GM18870 (cell line): ENCODE results near the gene AKT2.
"Not testable (repeated sequence)": the region's sequence is repeated elsewhere in the genome, so short reads cannot be mapped to it uniquely, and the experiment has no call there.

Experiments used
- ATAC-seq: cut with Tn5 transposase; IDR thresholded peaks from one replicate; pipeline ENCODE4 v1.9.1; 2021; ENCODE audit warnings: moderate library complexity; ENCODE audit not compliant: unreplicated experiment

AKT2 gene

DNA sequence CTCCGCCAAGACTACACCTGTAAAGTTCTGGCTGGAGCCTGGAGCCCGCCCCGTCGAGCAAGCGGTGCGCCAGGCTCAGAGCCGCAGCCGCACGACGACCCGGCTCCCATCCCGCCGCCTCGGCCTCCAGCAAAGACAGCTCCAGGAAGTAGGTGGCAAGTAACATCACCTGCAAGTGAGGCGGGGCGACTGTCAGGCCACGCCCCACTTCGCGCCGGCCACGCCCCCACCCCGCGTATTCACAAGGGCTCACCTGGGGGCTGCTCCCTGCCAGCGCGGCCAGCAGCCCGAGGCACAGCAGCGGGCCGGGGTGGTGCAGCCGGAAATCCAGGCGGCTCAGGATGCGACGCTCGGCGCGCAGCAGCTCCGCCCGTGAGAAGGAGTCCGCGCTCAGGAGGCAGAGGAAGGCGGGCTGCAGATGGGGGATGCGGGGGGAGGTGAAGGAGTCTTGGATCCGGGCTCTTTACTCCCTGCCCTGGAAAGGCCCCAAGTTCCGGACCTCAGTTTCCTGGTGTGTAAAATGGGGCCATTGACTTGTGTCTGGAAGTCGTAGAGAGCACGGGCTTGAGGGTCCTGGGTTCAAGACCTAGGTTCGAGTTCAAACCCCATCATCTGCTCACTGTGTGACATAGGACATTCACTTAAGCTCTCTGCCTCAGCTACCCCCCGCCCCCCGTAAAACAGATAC is 61.9 kb downstream of the AKT2 start:
- ATAC-seq: no peak

DNA sequence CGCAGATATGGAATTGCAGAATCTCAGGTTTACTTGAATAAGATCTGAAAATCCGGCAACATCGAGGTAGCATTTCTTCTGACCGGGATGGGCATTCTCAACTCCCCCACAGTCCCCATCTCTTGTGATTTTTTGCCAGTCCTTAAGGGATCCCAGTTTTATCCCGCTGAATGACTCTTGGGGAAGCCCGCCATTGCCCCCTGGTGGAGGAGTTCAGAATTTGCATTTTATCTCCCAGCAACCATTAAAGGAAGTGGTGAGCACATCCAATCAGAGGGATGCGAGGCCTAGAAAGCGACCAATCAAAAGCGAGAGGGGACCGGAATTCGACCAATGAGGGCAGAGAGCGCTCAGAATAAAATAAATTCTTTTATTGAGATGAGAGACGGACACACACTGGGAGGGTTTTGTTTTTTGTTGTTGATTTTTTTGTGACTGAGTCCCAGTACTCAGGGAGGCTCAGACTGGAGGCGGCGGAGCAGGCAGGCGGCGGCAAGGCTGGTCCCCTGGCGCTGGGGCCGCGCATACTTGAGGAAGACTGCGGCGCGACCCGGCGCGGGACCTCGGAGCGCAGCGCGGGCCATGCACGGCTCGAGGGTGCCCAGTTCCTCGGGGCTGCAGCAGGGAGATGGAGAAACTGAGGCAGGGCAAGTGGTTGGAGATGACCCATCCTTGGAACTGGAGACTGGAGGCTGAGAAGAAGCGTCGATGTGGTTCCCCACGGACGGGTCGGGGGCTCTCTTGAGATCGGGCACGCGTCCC is 63.1 kb downstream of the AKT2 start:
- no peak for ATAC-seq

DNA sequence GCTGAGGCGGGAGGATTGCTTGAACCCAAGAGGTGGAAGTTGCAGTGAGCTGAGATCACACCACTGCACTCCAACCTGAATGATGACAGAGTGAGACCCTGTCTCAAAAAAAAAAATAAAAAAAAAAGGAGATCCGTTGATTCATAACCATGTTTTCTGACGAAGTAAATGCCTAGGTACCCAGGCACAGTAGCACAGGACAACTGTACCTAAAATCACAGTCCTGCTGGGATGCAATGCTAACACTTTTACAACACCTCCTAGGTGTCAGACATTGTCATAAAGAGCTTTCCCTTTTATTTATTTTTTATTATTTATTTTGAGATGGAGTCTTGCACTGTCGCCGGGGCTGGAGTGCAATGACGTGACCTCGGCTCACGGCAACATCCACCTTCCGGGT is 64.5 kb downstream of the AKT2 start:
- no peak for ATAC-seq

DNA sequence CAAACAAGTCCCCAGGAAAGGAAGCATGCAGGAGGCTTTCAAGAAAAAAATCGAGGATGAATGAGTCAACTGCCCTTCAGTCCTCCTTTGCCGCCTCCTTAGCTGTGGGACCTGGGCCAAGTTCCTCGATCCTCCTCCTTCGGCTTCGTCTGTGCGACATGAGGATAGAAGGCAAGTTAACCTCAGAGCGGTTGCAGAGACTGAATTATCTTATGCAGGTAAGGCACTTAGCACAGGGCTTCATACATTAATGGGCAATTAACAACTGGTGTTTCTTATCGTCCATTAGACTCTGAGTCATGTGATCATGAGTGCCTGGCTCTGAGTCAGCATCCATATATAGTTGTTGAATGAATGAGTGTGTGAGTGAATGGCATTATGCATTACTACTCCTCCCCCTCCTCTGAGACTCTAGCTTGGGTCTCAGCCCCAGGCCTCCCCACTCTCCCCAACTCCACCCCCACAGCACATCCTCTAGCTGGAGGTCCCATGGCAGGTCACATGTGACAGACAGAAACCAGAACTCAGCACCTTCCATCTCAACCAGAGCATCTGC is 65.3 kb downstream of the AKT2 start:
- ATAC-seq: no peak

DNA sequence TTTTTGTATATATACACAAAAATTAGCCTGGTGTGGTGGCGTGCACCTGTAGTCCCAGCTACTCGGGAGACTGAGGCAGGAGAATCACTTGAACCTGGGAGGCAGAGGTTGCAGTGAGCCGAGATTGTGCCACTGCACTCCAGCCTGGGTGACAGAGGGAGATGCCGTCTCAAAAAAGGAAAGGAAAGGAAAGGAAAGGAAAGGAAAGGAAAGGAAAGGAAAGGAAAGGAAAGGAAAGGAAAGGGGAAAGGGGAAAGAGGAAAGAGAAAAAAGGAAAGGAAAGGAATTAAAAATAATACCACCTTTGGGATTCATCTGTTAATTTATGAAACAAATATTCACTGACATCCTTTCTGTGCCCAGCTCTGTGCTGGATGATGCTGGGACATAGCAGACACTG is 66.1 kb downstream of the AKT2 start:
- ATAC-seq: not testable (repeated sequence)

DNA sequence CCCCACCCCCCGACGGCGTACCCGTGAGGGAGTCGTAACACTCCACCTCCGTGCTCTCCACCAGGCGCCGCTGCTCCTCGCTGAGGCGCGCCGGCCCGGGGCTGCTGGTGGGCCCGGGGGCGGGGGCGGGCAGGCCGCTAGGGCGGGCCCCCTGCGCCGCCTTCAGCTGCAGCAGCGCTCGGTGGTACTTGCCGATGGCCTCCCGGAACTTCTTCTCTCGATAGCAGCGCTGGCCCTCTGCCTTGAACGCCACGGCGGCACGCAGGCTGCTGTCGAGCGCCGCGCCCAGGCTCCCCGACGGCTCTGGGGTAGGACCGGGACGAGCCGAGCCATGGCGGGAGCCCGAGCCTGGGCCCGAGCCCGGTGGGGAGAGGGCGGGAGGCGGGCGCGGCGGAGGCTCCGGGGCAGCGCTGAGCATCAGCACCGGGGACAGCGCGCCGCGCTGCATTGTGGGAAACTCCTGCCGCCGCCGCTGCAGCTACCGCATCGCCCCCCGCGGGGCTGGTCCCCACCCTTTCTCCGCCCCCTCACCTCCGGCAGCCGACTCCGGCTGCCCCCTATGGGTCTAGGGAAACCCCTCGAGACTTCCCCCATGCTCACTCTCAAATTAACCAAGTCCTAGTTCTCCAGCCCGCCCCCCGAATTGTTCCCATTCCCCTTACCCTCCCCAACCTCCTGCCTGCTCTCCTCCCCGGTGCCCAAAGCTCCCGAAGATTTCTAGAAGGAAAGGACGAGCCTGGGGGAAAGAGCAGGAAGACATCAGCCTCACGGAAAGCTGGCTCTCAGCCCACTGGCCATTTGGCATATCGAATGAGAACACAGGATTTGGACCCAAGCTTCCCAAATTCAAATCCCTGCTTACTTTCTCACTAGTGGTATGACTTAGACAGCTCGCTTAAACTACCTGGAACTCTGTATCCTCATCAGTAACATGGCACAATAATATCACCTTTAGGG is 66.9 kb downstream of the AKT2 start, which contains the start of gene TTC9B:
TTC9B (minus strand) TSS at position 451 of the 957 bp plus-strand sequence; CDS start at position 448, 3 bp downstream.
- no peak for ATAC-seq

DNA sequence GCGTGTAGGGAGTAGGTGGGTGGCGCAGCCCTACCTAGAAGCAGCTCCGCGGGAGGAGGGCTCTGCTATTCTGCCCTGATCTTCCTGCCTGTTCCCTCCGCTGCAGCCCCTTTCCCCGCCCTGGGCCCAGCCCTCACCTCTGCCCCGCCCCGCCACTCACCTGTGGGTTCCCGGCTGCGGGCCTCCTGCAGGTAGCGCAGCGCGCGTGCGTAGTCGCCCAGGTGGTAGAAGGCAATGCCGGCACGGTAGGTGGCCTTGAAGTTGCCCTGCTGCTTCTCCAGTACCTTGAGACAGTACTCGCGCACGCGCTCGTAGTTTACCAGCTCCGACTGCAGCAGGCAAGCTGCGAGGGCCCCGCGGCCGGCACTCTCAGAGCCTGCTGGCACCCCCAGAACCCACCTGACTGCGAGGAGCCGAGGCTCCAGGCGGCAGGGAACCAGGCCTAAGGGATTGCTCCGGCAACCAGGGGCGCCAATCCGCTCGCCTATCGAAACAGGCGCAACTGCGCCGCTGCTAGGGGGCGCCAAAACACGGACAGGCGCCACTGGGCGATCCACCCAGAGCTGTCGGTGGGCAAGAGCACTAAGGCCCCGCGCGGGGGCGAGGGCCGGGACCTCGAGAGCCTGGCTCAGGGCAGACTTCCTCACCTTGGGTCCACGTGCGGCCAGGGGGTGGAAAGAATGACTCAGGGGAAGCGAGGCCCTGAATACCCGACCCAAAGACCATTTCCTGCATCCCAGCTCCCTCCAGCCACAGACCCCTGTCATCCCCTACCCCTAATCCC is 67.9 kb downstream of the AKT2 start:
- no peak for ATAC-seq

DNA sequence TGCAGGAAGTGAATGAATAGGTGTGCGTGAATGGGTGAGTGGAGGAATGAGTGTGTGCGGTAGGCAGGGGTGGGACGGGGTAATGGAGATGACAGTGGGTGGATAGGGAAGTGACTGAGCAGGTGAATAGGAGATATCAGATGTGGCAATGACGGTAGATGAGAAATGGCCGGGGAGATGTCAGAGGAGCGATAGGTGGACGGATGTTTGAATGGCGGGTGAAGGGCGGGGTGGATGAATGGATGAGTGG is 68.4 kb downstream of the AKT2 start:
- ATAC-seq: no peak

DNA sequence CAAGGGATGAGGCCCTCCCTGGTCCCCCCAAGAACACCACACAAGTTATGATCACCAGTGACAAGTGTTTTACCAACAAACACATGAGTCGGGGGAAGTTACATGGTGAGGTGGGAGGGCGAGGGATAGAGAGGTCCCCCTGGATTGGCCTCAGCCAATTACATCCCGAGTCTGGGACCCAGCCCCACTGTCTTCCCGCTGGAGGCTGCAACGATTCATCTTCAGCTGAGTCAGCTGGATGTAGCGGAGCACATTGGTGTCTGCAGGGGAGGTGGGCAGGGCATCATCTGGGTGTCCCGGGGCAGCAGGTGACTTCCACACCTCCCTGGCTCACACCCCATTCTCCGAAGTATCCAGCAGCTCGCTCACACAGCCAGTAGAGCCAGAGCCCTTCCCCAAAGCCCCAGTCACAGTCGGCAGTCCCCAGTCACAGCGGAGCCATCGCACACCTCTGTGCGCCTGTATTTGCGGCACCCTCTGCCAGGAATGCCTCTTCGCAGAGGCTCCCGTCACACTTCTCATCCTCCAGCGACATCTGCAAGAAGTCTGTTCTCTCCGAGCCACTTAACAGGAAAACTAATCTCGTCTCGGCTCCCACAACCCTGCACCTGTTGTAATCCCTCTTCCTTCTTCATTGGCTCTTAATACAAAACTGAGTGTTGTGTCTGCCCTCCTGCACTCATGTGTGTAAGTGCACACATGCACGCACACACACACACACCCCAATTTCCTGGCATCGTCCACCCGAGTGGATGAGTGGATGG is 69.0 kb downstream of the AKT2 start:
- ATAC-seq: no peak

DNA sequence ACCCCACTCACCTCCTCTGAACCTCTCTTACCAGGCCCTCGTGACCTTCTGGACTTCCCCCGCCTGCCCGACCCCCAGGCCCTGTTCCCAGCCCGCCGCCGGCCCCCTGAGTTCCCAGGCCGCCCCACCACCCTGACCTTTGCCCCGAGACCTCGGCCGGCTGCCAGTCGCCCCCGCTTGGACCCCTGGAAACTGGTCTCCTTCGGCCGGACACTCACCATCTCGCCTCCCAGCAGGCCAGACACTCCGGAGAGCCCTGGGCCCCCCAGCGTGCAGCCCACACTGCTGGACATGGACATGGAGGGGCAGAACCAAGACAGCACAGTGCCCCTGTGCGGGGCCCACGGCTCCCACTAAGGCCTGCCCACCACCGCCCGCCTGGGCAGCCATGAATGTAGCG is 70.2 kb downstream of the AKT2 start:
- ATAC-seq: no peak

DNA sequence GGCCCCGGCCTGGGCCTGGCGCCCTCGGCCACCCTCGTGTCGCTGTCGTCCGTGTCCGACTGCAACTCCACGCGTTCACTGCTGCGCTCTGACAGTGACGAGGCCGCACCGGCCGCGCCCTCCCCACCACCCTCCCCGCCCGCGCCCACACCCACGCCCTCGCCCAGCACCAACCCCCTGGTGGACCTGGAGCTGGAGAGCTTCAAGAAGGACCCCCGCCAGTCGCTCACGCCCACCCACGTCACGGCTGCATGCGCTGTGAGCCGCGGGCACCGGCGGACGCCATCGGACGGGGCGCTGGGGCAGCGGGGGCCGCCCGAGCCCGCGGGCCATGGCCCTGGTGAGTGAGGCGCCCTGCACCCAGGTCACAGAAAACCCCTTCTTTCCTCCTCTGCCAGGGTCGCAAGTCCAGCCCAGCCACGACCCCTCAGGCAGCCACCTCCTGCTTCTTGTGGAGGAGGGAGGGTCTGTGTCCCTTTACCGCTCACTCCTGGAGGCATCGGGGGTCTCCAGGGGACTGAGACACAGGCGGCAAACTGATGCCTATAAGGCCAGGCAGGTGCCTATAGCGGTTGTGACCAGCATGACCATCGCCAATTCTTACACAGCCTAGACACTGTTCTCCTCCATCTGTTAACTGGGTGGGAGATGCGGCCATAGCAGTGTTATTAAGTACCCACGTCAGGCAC is 71.1 kb downstream of the AKT2 start:
- no peak for ATAC-seq

DNA sequence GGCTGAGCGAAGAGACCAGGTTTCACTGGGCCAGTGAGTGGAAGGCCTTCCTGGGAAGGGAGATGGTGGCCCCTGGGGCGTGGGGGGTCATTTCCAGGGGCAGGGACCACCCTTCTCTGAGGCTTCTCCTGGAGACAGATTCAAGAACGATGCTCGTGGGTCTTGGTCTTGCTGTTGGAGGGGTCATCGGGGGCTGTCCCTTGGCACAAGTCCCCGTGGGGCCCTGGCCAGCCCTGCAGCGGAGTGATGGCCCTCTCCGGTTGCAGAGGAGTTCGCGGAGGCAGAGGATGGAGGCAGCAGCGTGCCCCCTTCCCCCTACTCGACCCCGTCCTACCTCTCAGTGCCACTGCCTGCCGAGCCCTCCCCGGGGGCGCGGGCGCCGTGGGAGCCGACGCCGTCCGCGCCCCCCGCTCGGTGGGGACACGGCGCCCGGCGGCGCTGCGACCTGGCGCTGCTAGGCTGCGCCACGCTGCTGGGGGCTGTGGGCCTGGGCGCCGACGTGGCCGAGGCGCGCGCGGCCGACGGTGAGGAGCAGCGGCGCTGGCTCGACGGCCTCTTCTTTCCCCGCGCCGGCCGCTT is 71.8 kb downstream of the AKT2 start:
- no peak for ATAC-seq

DNA sequence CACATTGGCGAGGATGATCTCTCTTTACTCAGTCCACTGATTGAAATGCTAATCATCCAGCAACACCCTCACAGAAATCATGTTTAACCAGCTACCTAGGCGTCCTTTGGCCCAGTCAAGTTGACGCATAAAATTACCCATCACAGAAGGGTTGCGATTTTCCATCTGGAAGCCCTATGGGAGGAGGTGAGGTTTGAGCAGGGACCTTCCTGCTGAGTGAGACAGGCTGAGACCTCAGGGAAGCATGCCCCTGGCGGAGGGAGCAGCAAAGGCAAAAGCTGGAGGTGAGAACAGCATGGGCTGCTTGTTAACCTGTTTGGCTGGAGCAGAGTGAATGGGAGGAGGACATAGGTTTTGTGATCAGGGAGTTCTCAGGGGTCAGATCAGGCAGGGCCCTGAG is 74.3 kb downstream of the AKT2 start:
- ATAC-seq: no peak

DNA sequence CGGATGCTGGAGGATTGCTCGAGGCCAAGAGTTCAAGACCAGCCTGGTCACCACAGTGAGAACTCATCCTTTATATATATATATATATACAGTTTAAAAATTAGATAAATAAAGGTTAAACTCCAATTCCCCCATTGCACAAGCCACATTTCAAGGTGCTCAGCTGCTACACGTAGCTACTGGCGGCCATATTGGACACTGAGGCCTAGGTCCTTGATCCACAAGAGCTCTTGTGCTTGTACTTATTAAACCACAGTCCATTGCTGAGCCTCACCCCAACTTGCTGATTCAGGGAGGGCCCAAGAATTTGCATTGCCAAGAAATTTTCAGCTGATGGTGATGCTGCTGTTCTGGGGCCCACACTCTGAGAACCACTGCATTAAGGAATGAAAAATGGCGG is 76.5 kb downstream of the AKT2 start:
- no peak for ATAC-seq

DNA sequence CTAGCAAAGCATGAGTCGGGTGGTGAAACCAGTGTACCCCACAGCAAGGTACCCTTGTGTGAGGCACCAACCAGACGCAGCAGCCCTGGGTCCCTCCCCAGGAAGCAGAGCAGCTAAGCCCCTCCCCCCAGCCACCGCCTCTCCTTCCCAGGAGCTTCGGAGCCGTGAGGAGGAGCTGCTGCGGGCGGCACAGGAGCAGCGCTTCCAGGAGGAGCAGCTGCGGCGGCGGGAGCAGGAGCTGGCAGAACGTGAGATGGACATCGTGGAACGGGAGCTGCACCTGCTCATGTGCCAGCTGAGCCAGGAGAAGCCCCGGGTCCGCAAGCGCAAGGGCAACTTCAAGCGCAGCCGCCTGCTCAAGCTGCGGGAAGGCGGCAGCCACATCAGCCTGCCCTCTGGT is 79.4 kb downstream of the AKT2 start:
- ATAC-seq: no peak

DNA sequence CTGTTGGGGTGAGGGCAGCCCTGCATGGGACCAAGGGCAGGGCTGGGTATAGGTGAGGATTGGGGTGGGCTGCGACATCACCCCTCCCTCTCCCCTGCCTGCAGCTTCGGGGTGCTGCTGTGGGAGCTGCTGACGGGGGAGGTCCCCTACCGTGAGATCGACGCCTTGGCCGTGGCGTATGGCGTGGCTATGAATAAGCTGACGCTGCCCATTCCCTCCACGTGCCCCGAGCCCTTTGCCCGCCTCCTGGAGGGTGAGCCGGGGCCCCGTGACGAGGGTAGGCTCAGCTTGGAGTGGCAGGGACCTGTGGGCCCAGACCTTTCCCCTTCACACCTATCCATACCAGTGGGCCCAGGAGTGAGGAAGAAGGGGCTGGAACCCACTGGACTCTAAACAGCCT is 80.8 kb downstream of the AKT2 start:
- no peak for ATAC-seq

DNA sequence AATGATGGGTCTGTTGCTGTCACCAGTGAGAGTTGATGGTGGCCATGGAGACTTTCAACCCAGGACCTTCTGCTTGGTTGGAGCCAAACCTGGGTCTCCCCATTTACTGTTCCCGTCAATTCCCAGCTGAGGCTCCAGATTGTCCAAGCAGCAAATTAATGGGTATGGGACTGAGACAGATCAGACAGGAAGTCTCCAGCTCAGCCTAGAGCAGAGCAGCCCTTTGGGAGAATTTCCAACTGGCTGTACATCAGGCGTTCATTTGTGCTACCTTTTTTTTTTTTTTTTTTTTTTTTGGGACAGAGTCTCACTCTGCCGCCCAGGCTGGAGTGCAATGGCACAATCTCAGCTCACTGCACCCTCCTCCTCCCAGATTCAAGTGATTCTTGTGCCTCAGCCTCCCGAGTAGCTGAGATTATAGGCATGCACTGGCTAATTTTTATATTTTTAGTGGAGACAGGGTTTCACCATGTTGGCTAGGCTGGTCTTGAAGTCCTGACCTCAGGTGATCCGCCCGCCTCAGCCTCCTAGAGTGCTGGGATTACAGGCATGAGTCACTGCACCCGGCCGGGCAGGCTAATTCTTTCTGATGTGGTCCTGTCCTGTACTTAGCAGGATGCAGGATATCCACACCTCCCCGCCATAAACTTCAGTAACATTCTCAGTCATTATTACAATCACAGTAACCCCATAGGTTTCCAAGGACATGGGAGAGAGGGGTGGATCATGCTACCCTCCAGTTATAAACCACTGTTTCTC is 84.6 kb downstream of the AKT2 start:
- ATAC-seq: no peak

DNA sequence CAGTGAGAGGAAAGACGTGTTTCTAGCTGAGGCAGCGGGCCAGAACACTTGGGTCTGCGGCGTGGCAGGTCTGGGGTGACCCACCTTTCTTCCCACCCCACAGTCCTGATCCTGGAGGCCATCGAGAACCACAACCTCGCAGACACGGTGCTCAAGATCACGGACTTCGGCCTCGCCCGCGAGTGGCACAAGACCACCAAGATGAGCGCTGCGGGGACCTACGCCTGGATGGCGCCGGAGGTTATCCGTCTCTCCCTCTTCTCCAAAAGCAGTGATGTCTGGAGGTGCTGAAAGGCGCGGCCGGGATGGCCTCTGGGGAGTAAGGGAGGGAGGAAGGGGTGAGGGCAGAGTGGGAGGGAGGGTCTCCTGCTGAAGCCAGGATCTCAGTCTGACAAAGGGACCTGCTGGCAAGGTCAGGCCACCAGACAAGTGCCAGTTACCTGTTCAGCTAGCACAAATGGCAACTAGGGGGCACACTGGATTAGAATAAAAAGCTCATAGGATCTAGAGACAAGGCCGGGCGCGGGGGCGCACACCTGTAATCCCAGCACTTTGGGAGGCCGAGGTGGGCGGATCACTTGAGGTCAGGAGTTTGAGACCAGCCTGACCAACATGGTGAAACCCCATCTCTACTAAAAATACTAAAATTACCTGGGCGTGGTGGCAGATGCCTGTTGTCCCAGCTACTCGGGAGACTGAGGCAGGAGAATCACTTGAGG is 86.7 kb downstream of the AKT2 start:
- no peak for ATAC-seq
